ENCODE data around the gene ATP8B1. TPM values are rescaled to one million over a fixed set of nuclear protein-coding genes. Genes with fewer than 3 reads are reported as not detected.
"Not testable (repeated sequence)": the region's sequence is repeated elsewhere in the genome, so short reads cannot be mapped to it uniquely, and the experiment has no call there.

Gene ATP8B1
- total RNA-seq (ENCODE audit: unreplicated experiment), result 66.7 TPM
- long read RNA-seq, partial matches to known transcripts, result 5 of 6 reads
- long read RNA-seq, other reads (novel, unspliced or antisense), result 1 of 6 reads

- peaks cover 43% of the 10 kb centered on the region for H3K4me1 Mint-ChIP-seq (ENCODE audit: unreplicated experiment)
- TF ChIP-seq, protein P1, sequence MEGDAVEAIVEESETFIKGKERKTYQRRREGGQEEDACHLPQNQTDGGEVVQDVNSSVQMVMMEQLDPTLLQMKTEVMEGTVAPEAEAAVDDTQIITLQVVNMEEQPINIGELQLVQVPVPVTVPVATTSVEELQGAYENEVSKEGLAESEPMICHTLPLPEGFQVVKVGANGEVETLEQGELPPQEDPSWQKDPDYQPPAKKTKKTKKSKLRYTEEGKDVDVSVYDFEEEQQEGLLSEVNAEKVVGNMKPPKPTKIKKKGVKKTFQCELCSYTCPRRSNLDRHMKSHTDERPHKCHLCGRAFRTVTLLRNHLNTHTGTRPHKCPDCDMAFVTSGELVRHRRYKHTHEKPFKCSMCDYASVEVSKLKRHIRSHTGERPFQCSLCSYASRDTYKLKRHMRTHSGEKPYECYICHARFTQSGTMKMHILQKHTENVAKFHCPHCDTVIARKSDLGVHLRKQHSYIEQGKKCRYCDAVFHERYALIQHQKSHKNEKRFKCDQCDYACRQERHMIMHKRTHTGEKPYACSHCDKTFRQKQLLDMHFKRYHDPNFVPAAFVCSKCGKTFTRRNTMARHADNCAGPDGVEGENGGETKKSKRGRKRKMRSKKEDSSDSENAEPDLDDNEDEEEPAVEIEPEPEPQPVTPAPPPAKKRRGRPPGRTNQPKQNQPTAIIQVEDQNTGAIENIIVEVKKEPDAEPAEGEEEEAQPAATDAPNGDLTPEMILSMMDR (IDR thresholded peaks at IDR 0.05; ENCODE audit: unreplicated experiment), result no peak
- DNase-seq (ENCODE audit: low spot score), result peak; percentile 72
- peak within 1 kb of the TSS; percentile 98 for H3K4me3 Mint-ChIP-seq (ENCODE audit: unreplicated experiment)
- peaks cover 10% of the 10 kb centered on the region for H3K36me3 Mint-ChIP-seq (ENCODE audit: low read depth, unreplicated experiment)
- H3K27ac Mint-ChIP-seq (ENCODE audit: unreplicated experiment), result no peak within 1 kb of the TSS
- no peaks in the 10 kb centered on the region for H3K9me3 Mint-ChIP-seq (ENCODE audit: unreplicated experiment)
- H3K27me3 Mint-ChIP-seq (ENCODE audit: unreplicated experiment), result peaks cover 17% of the 10 kb centered on the region
These were observed at the start of gene ATP8B1 for GRCh38 chr18:57803103-57803969. ATP8B1 (minus strand) TSS chr18:57803315; CDS start chr18:57731807, 71,508 bp downstream.

- TF ChIP-seq, protein P1 (IDR thresholded peaks at IDR 0.05; ENCODE audit: unreplicated experiment), result no peak
- H3K4me3 Mint-ChIP-seq (ENCODE audit: unreplicated experiment), result no peak overlapping the region
- no peaks in the 10 kb centered on the region for H3K9me3 Mint-ChIP-seq (ENCODE audit: unreplicated experiment)
- no peak overlapping the region for H3K27ac Mint-ChIP-seq (ENCODE audit: unreplicated experiment)
- no peaks in the 10 kb centered on the region for H3K36me3 Mint-ChIP-seq (ENCODE audit: low read depth, unreplicated experiment)
- no peak for DNase-seq (ENCODE audit: low spot score)
- no peaks in the 10 kb centered on the region for H3K27me3 Mint-ChIP-seq (ENCODE audit: unreplicated experiment)
- no peaks in the 10 kb centered on the region for H3K4me1 Mint-ChIP-seq (ENCODE audit: unreplicated experiment)
These were observed 46.9 kb upstream of the ATP8B1 start for GRCh38 chr18:57850063-57850462.

- not testable (repeated sequence) for H3K4me1 Mint-ChIP-seq (ENCODE audit: unreplicated experiment); DNase-seq (ENCODE audit: low spot score); H3K27ac Mint-ChIP-seq (ENCODE audit: unreplicated experiment); H3K27me3 Mint-ChIP-seq (ENCODE audit: unreplicated experiment); H3K36me3 Mint-ChIP-seq (ENCODE audit: low read depth, unreplicated experiment); H3K9me3 Mint-ChIP-seq (ENCODE audit: unreplicated experiment); H3K4me3 Mint-ChIP-seq (ENCODE audit: unreplicated experiment)
These were observed 45.3 kb upstream of the ATP8B1 start for GRCh38 chr18:57848374-57848773.

- not testable (repeated sequence) for H3K9me3 Mint-ChIP-seq (ENCODE audit: unreplicated experiment); H3K27ac Mint-ChIP-seq (ENCODE audit: unreplicated experiment); H3K4me3 Mint-ChIP-seq (ENCODE audit: unreplicated experiment); H3K27me3 Mint-ChIP-seq (ENCODE audit: unreplicated experiment); H3K4me1 Mint-ChIP-seq (ENCODE audit: unreplicated experiment); H3K36me3 Mint-ChIP-seq (ENCODE audit: low read depth, unreplicated experiment); DNase-seq (ENCODE audit: low spot score)
These were observed 44.3 kb upstream of the ATP8B1 start for GRCh38 chr18:57847431-57847830.

DNA sequence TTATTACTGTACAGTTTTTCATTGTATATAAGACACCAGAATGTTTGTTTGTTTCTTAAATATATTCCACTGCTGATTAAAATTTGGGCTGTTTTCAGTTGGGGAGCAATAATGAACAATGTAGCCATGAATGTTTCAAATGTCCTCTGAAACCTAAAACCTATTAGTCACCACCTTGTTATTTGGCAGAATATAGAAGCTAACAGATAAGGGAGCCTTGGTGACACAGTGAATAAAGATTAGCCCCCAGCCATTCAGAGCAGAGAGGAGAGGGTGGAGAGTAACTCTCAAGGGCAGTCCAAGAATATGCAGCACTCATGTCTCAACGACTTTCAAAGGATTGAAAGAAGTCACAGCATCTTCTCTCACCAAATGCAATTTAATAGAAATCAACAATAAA is 43.1 kb upstream of the ATP8B1 start:
- TF ChIP-seq, protein P1 (IDR thresholded peaks at IDR 0.05; ENCODE audit: unreplicated experiment), result no peak
- DNase-seq (ENCODE audit: low spot score), result no peak
- Mint-ChIP-seq H3K4me3 (ENCODE audit: unreplicated experiment) (no peak overlapping the region), H3K27ac (ENCODE audit: unreplicated experiment) (no peak overlapping the region), H3K9me3 (ENCODE audit: unreplicated experiment) (no peaks in the 10 kb centered on the region), H3K4me1 (ENCODE audit: unreplicated experiment) (peaks cover 5% of the 10 kb centered on the region), H3K27me3 (ENCODE audit: unreplicated experiment) (peaks cover 2% of the 10 kb centered on the region), H3K36me3 (ENCODE audit: low read depth, unreplicated experiment) (no peaks in the 10 kb centered on the region)

DNA sequence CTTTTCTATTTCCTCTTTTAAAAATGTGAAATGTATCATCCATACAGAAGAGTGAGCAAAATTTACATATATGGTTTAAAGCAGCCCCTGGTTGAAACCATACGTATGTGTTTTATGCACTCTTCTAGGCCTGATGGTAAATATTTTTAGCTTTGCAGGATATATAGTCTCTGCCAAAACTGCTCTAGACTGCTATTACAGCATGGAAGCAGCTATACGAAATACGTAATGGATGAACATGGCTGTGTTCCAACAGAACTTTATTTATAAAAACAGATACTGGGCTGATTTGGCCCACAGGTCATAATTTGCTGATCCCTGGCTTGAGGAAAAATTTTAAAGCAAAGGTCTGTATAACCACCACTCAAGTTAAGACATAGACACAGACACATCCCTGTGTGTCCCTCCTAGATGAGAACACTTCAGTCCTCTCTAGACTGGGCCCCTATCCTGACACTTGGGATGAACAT is 42.5 kb upstream of the ATP8B1 start:
- Mint-ChIP-seq H3K36me3 (ENCODE audit: low read depth, unreplicated experiment) (no peaks in the 10 kb centered on the region), H3K9me3 (ENCODE audit: unreplicated experiment) (no peaks in the 10 kb centered on the region), H3K27me3 (ENCODE audit: unreplicated experiment) (peaks cover 2% of the 10 kb centered on the region), H3K4me1 (ENCODE audit: unreplicated experiment) (peaks cover 5% of the 10 kb centered on the region), H3K4me3 (ENCODE audit: unreplicated experiment) (no peak overlapping the region), H3K27ac (ENCODE audit: unreplicated experiment) (no peak overlapping the region)
- no peak for DNase-seq (ENCODE audit: low spot score)
- TF ChIP-seq, protein P1 (IDR thresholded peaks at IDR 0.05; ENCODE audit: unreplicated experiment), result no peak
